Stimulated activated CD4-positive, alpha-beta T cell treated with anti-CD3 and anti-CD28 coated beads, Interleukin-2, amount 100 ng/mL, for 4 hours (primary cell): ENCODE measurements around the gene ETFA.

Experiments
- DNase-seq: peaks from one replicate; pipeline ENCODE4 v3.0.0-alpha.2; 2020; ENCODE audit warnings: low read depth

The ETFA gene

DNA sequence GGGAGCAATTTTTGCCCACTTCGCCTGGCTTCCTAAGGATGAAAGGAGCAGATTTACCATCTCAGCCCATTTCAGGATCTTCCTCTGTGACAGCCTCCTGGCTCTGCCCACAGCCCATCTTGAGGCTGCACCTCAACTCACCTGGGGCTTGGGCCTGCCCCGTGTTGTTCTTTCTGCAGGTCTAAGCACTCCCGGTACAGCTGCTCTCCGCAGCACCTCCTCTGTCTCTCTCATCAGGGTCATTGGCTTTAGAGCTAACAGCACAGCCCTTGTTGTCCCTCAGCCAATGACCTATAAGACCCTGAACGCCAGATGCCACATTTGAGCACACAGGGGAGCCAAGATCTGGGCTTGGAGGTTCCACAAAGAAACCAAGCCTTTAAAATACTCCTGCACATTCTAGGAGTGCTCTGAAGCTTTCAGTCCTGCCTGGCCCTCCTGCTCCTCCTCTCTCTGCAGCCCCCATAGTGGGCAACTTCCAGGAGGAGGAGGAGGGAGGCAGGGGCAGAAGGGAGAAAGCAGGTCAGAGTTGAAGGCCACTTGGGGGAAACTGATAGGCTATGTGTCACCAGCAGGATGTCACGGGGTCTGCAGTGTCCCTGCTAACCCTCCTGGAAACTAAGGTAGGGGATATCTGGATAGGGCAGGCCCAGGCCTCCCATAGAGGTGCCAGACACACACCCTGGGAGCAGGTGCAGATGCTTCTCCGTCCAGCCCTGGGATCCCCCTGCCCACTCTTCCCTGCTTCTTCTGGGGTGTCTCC, 115.6 kb downstream of the ETFA start:
- no peak for DNase-seq

DNA sequence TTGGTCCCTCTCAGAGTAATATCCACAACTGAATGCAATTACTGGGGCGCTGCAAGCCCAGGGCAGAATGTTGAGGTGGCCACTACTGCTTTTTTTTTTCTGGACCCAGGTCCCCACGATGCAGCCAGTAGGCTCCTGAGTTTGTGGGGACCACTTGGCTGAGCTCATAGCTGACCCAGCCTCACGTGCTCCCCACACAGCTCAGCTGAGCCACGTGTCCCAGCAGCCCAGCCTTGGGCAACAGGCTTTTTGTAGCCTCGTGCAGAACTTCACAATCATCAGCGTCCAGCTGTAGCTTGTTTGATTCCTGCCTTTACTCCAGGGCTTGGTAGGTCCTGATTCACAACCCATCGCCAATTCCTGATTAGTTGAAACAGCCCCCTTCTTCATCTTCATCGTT, 117.3 kb downstream of the ETFA start:
- DNase-seq: no peak

DNA sequence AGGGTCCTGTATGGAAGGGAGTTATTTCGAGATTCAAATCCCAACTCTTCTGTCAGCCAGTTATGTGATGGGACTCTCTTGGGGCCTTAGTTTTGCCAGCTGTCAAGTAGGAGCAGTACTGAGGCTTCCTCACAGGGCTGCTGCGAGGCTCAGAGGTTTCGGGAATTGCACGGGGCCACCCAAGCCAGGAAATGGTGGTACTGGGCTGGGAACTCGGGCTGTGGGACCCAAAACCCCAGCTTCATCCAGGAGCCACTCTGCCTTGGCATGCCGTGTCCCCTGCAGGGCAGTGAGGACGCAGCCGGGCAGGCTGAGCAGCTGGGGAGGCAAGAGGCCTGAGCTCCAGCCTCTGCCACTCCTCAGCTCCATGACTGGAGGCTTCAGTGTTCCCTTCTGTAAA, 118.6 kb downstream of the ETFA start:
- DNase-seq: no peak

DNA sequence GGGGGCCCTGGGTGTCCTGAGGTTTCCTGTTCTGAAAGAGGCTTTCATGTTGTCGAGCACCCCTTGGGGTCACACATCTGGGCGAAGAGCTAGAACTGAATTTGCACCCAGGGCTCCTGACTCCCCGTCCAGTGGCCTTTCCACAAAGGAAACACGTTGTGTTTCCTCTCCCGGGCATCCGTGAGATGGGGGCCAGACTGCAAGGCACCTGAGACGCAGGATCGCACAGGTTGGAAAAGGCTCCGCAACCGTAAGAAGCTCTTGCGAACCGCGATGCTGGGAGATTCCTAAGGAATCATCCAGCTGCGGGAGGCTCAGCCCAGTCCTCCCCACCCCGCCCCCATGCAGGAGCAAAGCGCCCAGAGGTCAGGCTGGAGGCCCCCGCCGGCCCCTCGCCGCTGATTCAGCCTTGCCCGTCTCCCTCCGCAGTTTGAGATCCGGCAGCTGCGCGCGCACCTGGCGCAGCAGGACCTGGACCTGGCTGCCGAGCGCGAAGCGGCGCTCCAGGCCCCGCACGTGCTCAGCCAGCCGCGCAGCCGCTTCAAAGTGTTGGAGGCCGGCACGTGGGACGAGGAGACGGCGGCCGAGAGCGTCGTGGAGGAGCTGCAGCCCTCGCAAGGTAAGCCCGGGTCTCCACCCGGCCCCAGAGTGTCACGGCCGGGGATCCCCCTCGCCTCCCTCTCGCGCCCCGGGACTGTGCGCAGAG, 119.6 kb downstream of the ETFA start:
- DNase-seq: no peak

GRCh38 chr15:76190751-76191538, 120.3 kb downstream of the ETFA start:
- DNase-seq: peak; percentile 35

DNA sequence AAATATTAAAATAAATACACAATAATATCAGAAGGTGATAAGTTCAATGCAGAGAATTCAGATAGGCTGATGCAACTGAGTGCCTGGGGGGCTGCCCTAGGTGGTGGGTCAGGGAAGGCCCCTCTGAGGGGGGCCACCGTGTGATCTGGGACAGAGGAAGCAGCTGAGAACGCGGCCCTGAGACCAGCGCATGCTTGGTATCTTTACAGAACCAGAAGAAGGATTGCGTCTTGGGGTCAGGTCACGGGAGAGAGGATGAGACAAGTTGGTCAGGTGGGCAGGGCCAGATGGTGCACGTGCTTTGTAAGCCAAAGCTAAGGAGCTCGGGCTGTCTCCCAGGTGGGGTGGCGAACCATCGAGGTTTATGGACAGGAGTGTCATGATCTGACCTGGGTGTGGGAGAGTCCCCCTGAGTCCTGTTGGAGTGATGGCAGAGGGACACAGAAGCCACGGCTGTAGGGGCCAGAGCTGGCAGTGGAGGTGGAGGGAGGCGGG, 121.2 kb downstream of the ETFA start:
- no peak for DNase-seq

GRCh38 chr15:76189106-76189505, 122.2 kb downstream of the ETFA start:
- DNase-seq: no peak

- DNase-seq: no peak
These were observed 124.1 kb downstream of the ETFA start for GRCh38 chr15:76187163-76187562.

GRCh38 chr15:76185716-76186115, 125.6 kb downstream of the ETFA start:
- DNase-seq: no peak

DNA sequence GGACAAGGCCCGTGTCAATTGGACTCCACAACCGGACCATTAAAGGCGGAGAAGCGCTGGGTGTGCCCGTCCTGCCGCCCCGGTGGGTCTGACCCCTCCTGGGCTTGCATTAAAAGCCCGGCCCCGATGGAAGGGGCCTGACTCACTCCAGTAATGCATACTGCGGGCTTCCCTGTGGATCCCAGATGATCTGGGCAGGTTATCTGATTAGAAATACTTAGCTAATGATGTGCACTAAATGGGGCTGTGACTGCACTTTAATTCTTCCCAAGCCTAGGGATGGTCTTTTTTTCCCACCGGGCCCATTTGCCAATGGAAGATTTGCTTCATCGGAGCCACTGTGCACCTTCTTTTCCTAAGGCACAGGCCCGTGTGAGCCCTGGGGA, 126.6 kb downstream of the ETFA start:
- DNase-seq: no peak

DNA sequence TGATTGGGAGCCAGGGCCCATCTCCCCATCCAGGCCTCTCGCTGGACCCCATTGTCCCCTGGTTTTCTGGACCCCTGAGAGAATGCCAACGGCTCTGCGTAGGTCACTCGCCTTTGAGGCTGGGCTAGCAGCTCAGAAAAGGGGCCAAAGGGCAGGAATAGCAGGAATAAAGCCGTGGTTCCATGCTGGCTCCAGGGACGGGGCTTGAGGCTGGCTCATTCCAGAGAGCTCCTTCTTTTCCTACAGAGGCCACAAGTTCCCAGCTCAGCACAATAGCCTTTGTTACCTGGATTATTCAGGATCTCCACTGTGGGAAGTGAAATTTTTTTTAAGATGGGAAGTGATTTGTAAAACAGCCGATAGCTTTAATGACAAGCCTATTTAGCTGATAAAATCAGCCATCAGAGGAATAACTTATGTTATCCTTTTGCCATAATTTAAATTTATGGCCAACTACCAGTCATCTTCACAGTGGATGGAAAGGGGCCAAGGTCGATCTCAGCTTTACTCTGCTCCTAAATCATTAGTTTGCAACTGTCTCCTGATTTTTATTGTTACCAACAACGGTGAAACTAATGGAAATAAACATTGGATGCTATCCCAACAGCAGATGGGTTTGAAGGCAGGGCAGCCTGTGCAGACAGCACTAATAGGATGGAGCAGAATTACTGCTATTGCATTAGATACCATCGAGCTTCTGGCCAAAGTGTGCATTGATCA, 127.2 kb downstream of the ETFA start:
- DNase-seq: no peak

- peak; percentile 22 for DNase-seq
These were observed 129.6 kb downstream of the ETFA start for GRCh38 chr15:76181705-76182107.

- DNase-seq: no peak
These were observed 130.9 kb downstream of the ETFA start for GRCh38 chr15:76180321-76180720.

- DNase-seq: no peak
These were observed 132.2 kb downstream of the ETFA start for GRCh38 chr15:76179023-76179422.

GRCh38 chr15:76178296-76179000, 132.8 kb downstream of the ETFA start:
- no peak for DNase-seq

DNA sequence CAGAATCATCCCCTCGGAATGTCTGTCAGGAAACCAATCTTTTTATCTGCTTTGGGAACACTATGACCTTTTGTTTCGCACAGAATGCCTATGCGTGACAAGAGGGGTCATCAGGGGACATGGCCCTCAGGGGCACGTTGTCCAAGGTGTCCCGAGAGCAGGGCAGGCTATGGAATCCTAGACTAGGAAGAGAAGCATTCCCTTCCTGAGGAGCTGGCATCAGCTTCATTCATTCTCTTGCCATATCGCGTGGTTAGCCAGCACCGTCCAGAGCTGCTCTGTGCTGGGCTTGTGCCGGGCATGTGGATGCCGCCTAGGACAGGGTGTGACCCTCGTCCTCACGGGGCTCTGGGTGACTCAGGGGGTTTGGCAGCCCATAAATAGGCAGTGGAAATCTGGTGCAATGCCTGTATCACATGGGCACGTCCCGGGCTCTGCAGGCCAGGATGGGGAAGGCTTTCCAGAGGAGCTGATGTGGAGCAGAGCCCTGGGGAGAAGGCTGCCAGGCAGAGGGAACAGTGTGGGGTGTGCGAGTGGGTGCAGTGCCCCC, 133.7 kb downstream of the ETFA start:
- no peak for DNase-seq

GRCh38 chr15:76176487-76177085, 134.7 kb downstream of the ETFA start:
- no peak for DNase-seq

- no peak for DNase-seq
These were observed 135.2 kb downstream of the ETFA start for GRCh38 chr15:76176059-76176458.

- no peak for DNase-seq
These were observed 135.8 kb downstream of the ETFA start for GRCh38 chr15:76175442-76175841.

DNA sequence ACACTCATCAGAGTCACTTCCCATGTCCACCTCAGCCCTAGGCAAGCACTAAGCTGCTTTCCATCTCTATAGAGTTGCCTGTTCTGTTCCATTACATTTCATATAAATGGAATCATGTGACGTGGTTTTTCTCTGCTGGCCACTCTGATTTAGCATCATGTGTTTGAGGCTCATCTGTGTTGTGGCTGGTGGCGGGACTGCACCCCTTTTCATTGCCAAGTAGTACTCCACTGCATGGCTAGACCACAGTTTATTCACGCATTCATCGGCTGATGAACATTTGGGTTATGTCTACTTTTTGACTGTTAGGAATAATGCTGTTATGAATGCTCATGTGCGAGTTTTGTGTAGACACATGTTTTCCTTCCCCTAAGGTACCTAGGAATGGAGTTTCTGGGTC, 136.6 kb downstream of the ETFA start:
- DNase-seq: no peak
